Suprapubic skin (tissue), 3 donors: ENCODE measurements around the gene FES.

Experiments
- CTCF ChIP-seq, 2 donors: fragments of 200-600 bp in 1 of 2; fragments of 450-650 bp in 1 of 2; sonication (generic) in 1 of 2; IDR thresholded peaks; one replicate each; pipeline ENCODE4 v1.5.1; 2016 to 2019; ENCODE audit warnings: antibody characterized with exemption in 2 of 2, mild to moderate bottlenecking in 1 of 2, moderate library complexity in 1 of 2
- EP300 ChIP-seq: sonication (generic); formaldehyde crosslinking; IDR thresholded peaks from one replicate; pipeline ENCODE4 v1.6.1; 2017; ENCODE audit warnings: antibody characterized with exemption

GRCh38 chr15:90933301-90933700 is 49.0 kb downstream of the FES start:
- TF ChIP-seq CTCF (IDR thresholded peaks at IDR 0.05) (no peak), EP300 (no peak)
